Astrocyte of the spinal cord (primary cell): Measurements from ENCODE around the gene TSPEAR.

ENCODE experiments used
- DNase-seq: peaks from one replicate; pipeline ENCODE4 v3.0.0; 2011; ENCODE audit warnings: low read depth, low spot score
- H3K4me3 ChIP-seq: 2 replicates; pipeline ENCODE4 v1.5.1; 2011; ENCODE audit warnings: low read depth, mild to moderate bottlenecking, low read length, moderate library complexity
- CTCF ChIP-seq: IDR thresholded peaks from 2 replicates; pipeline ENCODE4 v1.5.1; 2012; ENCODE audit warnings: low read depth, mild to moderate bottlenecking, low read length, inconsistent platforms
- in situ Hi-C: cut with HindIII; loops from 2 replicates; pipeline ENCODE4 v1.10.0; 2017; ENCODE audit warnings: low sequenced_read_pairs

Gene TSPEAR

GRCh38 chr21:44599264-44600029 is 111.9 kb downstream of the TSPEAR start:
- H3K4me3 ChIP-seq, result no peak overlapping the region
- no peak for DNase-seq
- in situ Hi-C loops, result no loop called here
- no peak for TF ChIP-seq CTCF

GRCh38 chr21:44598061-44598460 is 113.3 kb downstream of the TSPEAR start:
- no peak for DNase-seq
- no peak for TF ChIP-seq CTCF
- H3K4me3 ChIP-seq, result no peak overlapping the region
- in situ Hi-C loops, result no loop called here

- no peak overlapping the region for H3K4me3 ChIP-seq
- TF ChIP-seq CTCF, result no peak
- no peak for DNase-seq
- in situ Hi-C loops, result no loop called here
Observed at GRCh38 chr21:44596068-44596725, 115.2 kb downstream of the TSPEAR start.

- no peak for TF ChIP-seq CTCF
- in situ Hi-C loops, result no loop called here
- no peak for DNase-seq
- no peak overlapping the region for H3K4me3 ChIP-seq
Observed at GRCh38 chr21:44595524-44595923, 115.8 kb downstream of the TSPEAR start.

- DNase-seq, result no peak
- no peak for TF ChIP-seq CTCF
- in situ Hi-C loops, result no loop called here
- no peak overlapping the region for H3K4me3 ChIP-seq
Observed at GRCh38 chr21:44594406-44594916, 116.9 kb downstream of the TSPEAR start.

GRCh38 chr21:44593598-44594405 is 117.6 kb downstream of the TSPEAR start:
- in situ Hi-C loops, result no loop called here
- TF ChIP-seq CTCF, result no peak
- no peak for DNase-seq
- no peak overlapping the region for H3K4me3 ChIP-seq
